Activated CD8-positive, alpha-beta memory T cell treated with anti-CD3 and anti-CD28 coated beads for 48 hours (primary cell): Measurements from ENCODE around the gene XXYLT1.
"Not testable (repeated sequence)": the region's sequence is repeated elsewhere in the genome, so short reads cannot be mapped to it uniquely, and the experiment has no call there.

Experiments
- DNase-seq, 3 experiments: peaks; one replicate each; pipeline ENCODE4 v3.0.0-alpha.2; 2020; ENCODE audit warnings: low read depth in 2 of 3, low spot score in 2 of 3

The XXYLT1 gene

GRCh38 chr3:195186710-195187047 lies 84.3 kb downstream of the XXYLT1 start:
- DNase-seq = not testable (repeated sequence)

GRCh38 chr3:195186041-195186709 lies 84.8 kb downstream of the XXYLT1 start:
- no peak for DNase-seq

GRCh38 chr3:195185583-195185982 lies 85.4 kb downstream of the XXYLT1 start:
- no peak for DNase-seq

- DNase-seq = no peak
These were observed 86.1 kb downstream of the XXYLT1 start for GRCh38 chr3:195184716-195185421.

- DNase-seq = no peak
These were observed 87.7 kb downstream of the XXYLT1 start for GRCh38 chr3:195183071-195183776.

- DNase-seq = no peak
These were observed 88.5 kb downstream of the XXYLT1 start for GRCh38 chr3:195182470-195182795.

GRCh38 chr3:195181741-195182469 lies 89.1 kb downstream of the XXYLT1 start:
- no peak for DNase-seq

GRCh38 chr3:195181113-195181498 lies 89.9 kb downstream of the XXYLT1 start:
- no peak for DNase-seq

GRCh38 chr3:195180490-195181112 lies 90.4 kb downstream of the XXYLT1 start:
- DNase-seq = no peak

GRCh38 chr3:195179776-195180489 lies 91.0 kb downstream of the XXYLT1 start:
- no peak for DNase-seq

GRCh38 chr3:195178124-195178910 lies 92.6 kb downstream of the XXYLT1 start:
- no peak for DNase-seq

- DNase-seq = no peak
These were observed 93.4 kb downstream of the XXYLT1 start for GRCh38 chr3:195177422-195178123.

GRCh38 chr3:195176776-195177175 lies 94.2 kb downstream of the XXYLT1 start:
- DNase-seq = no peak

- no peak for DNase-seq
These were observed 95.3 kb downstream of the XXYLT1 start for GRCh38 chr3:195175476-195176337.

- DNase-seq = no peak
These were observed 95.9 kb downstream of the XXYLT1 start for GRCh38 chr3:195175076-195175475.

GRCh38 chr3:195173657-195174056 lies 97.3 kb downstream of the XXYLT1 start:
- no peak for DNase-seq

GRCh38 chr3:195172896-195173295 lies 98.1 kb downstream of the XXYLT1 start:
- no peak for DNase-seq

GRCh38 chr3:195172039-195172684 lies 98.8 kb downstream of the XXYLT1 start:
- DNase-seq = no peak
